HepG2 (cell line): ENCODE measurements around the gene STARD8. TPM values are rescaled to one million over a fixed set of nuclear protein-coding genes. Genes with fewer than 3 reads are reported as not detected.

Experiments
- ATF1 ChIP-seq: IDR thresholded peaks from 2 replicates; pipeline ENCODE4 v1.6.1; 2016; ENCODE audit warnings: mild to moderate bottlenecking, control low read depth
- HIVEP1 ChIP-seq: sonication (generic); formaldehyde crosslinking; IDR thresholded peaks from 2 replicates; pipeline ENCODE4 v1.4.0; 2020; ENCODE audit warnings: mild to moderate bottlenecking, missing genetic modification reagents
- HMGXB3 ChIP-seq: sonication (generic); formaldehyde crosslinking; IDR thresholded peaks from 2 replicates; pipeline ENCODE4 v1.4.0; 2020; ENCODE audit warnings: missing genetic modification reagents, borderline replicate concordance
- HNRNPL ChIP-seq: fragments of 200-400 bp; formaldehyde crosslinking; IDR thresholded peaks from 2 replicates; pipeline ENCODE4 v1.6.1; 2017; ENCODE audit warnings: mild to moderate bottlenecking, low read depth, low read length
- KDM5A ChIP-seq: fragments of 200-600 bp; sonication (generic); IDR thresholded peaks from 2 replicates; pipeline ENCODE4 v1.7.0; 2018; ENCODE audit warnings: antibody characterized with exemption, mild to moderate bottlenecking, low read length, borderline replicate concordance
- KDM5B ChIP-seq: sonication (generic); formaldehyde crosslinking; IDR thresholded peaks from 2 replicates; pipeline ENCODE4 v1.4.0; 2020; ENCODE audit warnings: missing genetic modification reagents, mild to moderate bottlenecking, borderline replicate concordance
- POGZ ChIP-seq: sonication (generic); formaldehyde crosslinking; IDR thresholded peaks from 2 replicates; pipeline ENCODE4 v1.4.0; 2020; ENCODE audit warnings: mild to moderate bottlenecking, missing genetic modification reagents
- REPIN1 ChIP-seq: sonication (generic); formaldehyde crosslinking; IDR thresholded peaks from 2 replicates; pipeline ENCODE4 v1.8.0; 2022; ENCODE audit warnings: missing genetic modification reagents, low read depth, mild to moderate bottlenecking, borderline replicate concordance
- TBL1XR1 ChIP-seq: fragments of 150-350 bp; IDR thresholded peaks from 2 replicates; pipeline ENCODE4 v1.6.1; 2014; ENCODE audit warnings: borderline replicate concordance, low read length; ENCODE audit not compliant: partially characterized antibody
- YEATS4 ChIP-seq: sonication (generic); formaldehyde crosslinking; IDR thresholded peaks from 2 replicates; pipeline ENCODE4 v1.4.0; 2020; ENCODE audit warnings: missing genetic modification reagents, borderline replicate concordance
- ZNF318 ChIP-seq: sonication (generic); formaldehyde crosslinking; IDR thresholded peaks from 2 replicates; pipeline ENCODE4 v1.4.0; 2020; ENCODE audit warnings: mild to moderate bottlenecking, missing genetic modification reagents
- ZNF740 ChIP-seq: sonication (generic); formaldehyde crosslinking; IDR thresholded peaks from 2 replicates; pipeline ENCODE4 v1.4.0; 2020; ENCODE audit warnings: missing genetic modification reagents
- polyA plus RNA-seq, 8 experiments: library from polyadenylated mRNA; depleted of rRNA in 3 of 8; stranded (reverse) in 7 of 8; unstranded in 1 of 8; fragments of >200 nt; fragmentation: Illumina TruSeq in 4 of 8; extraction: Trizol in 4 of 8; gene quantifications; 2 replicates each; pipeline versions ENCODE4 v1.2.1 to v1.2.3, GENCODE V29; 2011 to 2016; ENCODE audit warnings: low read depth in 4 of 8, missing spikeins in 1 of 8, mixed read lengths in 1 of 8; ENCODE audit not compliant: insufficient read depth in 1 of 8
- total RNA-seq, 5 experiments: library from RNA; depleted of rRNA; stranded (reverse); fragments of >200 nt; fragmentation: Illumina TruSeq; extraction: Trizol; gene quantifications; 2 replicates each; pipeline ENCODE4 v1.2.3, GENCODE V29; 2016; ENCODE audit warnings: low read depth in 1 of 5

The STARD8 gene
- total and polyA plus RNA-seq, 2 of the 13 experiments (the other 11 are each of a cell fraction or from before 2014, with no cell fraction given): 0.02 to 0.09 TPM

- TF ChIP-seq POGZ (CRISPR knock-in tag) (no peak), ZNF740 (CRISPR knock-in tag) (no peak), YEATS4 (CRISPR knock-in tag) (no peak), ATF1 (CRISPR knock-in tag) (no peak), KDM5A (no peak), HMGXB3 (CRISPR knock-in tag) (no peak), HIVEP1 (CRISPR knock-in tag) (no peak), KDM5B (CRISPR knock-in tag) (no peak), ZNF318 (CRISPR knock-in tag) (no peak), REPIN1 (CRISPR knock-in tag) (no peak), HNRNPL (no peak), TBL1XR1 (no peak)
Observed at GRCh38 chrX:68671221-68671620, 23.8 kb downstream of the STARD8 start (continued).
